Erythroblast (primary cell): ENCODE results near the gene CCDC88B.

Experiments used
- GATA1 ChIP-seq: IDR thresholded peaks from 2 replicates; pipeline ENCODE4 v1.6.1; 2011; ENCODE audit warnings: low read depth, mild to moderate bottlenecking, control low read depth, low read length, moderate library complexity
- POLR2A ChIP-seq: IDR thresholded peaks from 2 replicates; pipeline ENCODE4 v1.6.1; 2011; ENCODE audit warnings: mild to moderate bottlenecking, low read length

DNA sequence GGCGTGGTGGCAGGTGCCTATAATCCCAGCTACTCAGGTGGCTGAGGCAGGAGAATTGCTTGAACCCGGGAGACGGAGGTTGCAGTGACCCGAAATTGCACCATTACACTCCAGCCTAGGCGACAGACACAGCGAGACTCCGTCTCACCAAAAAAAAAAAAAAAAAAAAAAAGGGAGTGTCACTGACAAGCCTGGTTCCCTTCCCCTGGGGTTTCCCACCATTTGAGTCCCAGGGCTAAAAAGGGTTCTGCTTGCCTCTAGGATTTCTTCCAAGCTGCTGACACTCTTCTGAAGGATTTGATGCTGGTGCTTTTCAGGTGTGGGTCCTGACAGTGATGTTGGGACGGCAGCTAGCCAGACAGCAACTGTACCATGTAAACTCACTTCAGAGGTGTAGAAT, 1.3 kb upstream of the CCDC88B start:
- TF ChIP-seq POLR2A (no peak), GATA1 (no peak)
